ENCODE data around the gene KDF1. TPM values are rescaled to one million over a fixed set of nuclear protein-coding genes. Genes with fewer than 3 reads are reported as not detected.

KDF1 gene
- total RNA-seq, 2 experiments from 2014 or later, result 1.1 to 1.8 TPM

GRCh38 chr1:26938659-26939025 lies 21.6 kb downstream of the KDF1 start:
- Mint-ChIP-seq H3K4me1 (peaks cover 2% of the 10 kb centered on the region), H3K36me3 (peaks cover 23% of the 10 kb centered on the region), H3K27ac (no peak overlapping the region), H3K4me3 (no peak overlapping the region), H3K9me3 (no peaks in the 10 kb centered on the region), H3K27me3 (no peaks in the 10 kb centered on the region)
- POLR2A ChIA-PET, result no interaction called here
- no peak for DNase-seq
- no peak for ATAC-seq (ENCODE audit: low read depth)

- Mint-ChIP-seq H3K27ac (no peak overlapping the region), H3K9me3 (no peaks in the 10 kb centered on the region), H3K27me3 (no peaks in the 10 kb centered on the region), H3K36me3 (peaks cover 22% of the 10 kb centered on the region), H3K4me3 (no peak overlapping the region), H3K4me1 (peaks cover 2% of the 10 kb centered on the region)
- ATAC-seq (ENCODE audit: low read depth) (no peak), DNase-seq (no peak)
- POLR2A ChIA-PET, result no interaction called here
These were observed 22.1 kb downstream of the KDF1 start for GRCh38 chr1:26938004-26938658.

GRCh38 chr1:26936823-26937222 lies 23.4 kb downstream of the KDF1 start:
- Mint-ChIP-seq H3K27ac (no peak overlapping the region), H3K27me3 (no peaks in the 10 kb centered on the region), H3K36me3 (peaks cover 18% of the 10 kb centered on the region), H3K4me1 (peaks cover 4% of the 10 kb centered on the region), H3K4me3 (no peak overlapping the region), H3K9me3 (no peaks in the 10 kb centered on the region)
- DNase-seq, result no peak
- POLR2A ChIA-PET, result no interaction called here
- ATAC-seq (ENCODE audit: low read depth), result no peak

DNA sequence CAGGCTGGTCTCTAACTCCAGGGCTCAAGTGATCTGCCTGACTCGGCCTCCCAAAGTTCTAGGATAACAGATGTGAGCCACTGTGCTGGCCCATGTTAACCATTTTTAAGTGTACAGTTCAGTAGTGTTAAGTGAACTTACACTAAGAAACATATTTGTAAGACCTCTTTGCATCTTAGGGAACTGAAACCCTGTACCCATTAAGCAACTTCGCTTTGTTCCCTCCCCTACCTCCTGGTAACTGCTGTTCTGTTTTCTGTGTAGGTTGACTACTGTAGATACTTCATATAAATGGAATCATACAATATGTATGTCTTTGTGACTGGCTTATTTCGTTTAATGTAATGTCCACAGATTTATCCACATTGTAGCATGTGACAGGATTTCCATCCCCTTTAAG lies 27.7 kb downstream of the KDF1 start:
- no peaks in the 10 kb centered on the region for H3K27me3 Mint-ChIP-seq
- peaks cover 2% of the 10 kb centered on the region for H3K4me1 Mint-ChIP-seq
- H3K27ac Mint-ChIP-seq, result no peak overlapping the region
- DNase-seq (no peak), ATAC-seq (ENCODE audit: low read depth) (no peak)
- H3K36me3 Mint-ChIP-seq, result peaks cover 30% of the 10 kb centered on the region
- no peak overlapping the region for H3K4me3 Mint-ChIP-seq
- POLR2A ChIA-PET, result no interaction called here
- H3K9me3 Mint-ChIP-seq, result no peaks in the 10 kb centered on the region

DNA sequence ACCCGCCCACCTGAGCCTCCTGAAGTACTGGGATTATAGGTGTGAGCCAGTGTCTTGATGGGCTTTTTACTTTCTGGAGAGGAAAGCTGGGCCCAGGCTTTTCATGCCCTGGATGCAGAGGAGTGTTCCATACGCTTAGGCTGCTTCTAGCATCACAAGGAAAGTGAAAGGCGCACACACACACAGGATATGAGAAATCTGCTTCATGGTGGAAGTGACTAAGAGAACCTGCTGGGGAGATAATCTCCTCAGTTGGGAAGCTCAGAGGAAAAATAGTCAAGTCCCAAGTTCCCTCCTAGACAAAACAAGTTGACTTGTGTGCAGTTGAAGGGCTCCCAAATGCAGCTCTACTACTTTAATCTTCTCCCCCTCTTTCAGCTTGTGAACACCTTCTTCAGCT lies 36.6 kb downstream of the KDF1 start:
- peaks cover 27% of the 10 kb centered on the region for H3K4me1 Mint-ChIP-seq
- H3K27me3 Mint-ChIP-seq, result no peaks in the 10 kb centered on the region
- H3K4me3 Mint-ChIP-seq, result peak overlapping the region; percentile 91
- no peak overlapping the region for H3K27ac Mint-ChIP-seq
- H3K36me3 Mint-ChIP-seq, result peaks cover 21% of the 10 kb centered on the region
- no peak for DNase-seq
- POLR2A ChIA-PET, result interaction anchor here (1.7 kb wide), 1 partner anchor 23 kb away, joined by 4 read pairs; no protein-coding TSS in a partner anchor
- ATAC-seq (ENCODE audit: low read depth), result no peak
- no peaks in the 10 kb centered on the region for H3K9me3 Mint-ChIP-seq

DNA sequence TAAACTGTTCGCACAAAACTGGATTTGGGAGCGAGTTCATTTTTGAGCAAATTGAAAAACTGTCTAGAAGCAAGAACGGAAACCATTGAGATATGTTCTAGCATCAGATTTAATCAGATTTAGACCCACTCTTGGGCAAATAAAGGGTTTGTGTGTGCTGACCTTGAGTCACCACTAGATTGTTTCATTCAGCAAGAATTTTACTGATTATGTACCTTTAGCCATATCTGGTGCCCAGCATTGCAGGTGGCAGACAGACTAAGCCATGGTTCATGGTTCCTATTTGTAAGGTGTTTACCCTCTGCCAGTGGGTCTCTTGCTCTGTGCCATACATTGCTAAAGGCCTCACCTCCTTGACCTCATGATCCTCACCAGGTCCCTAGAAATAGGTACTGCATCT lies 37.4 kb downstream of the KDF1 start:
- ATAC-seq (ENCODE audit: low read depth) (no peak), DNase-seq (no peak)
- Mint-ChIP-seq H3K27ac (peak overlapping the region; percentile 91), H3K36me3 (peaks cover 14% of the 10 kb centered on the region), H3K4me1 (peaks cover 27% of the 10 kb centered on the region), H3K4me3 (peak overlapping the region; percentile 91), H3K9me3 (no peaks in the 10 kb centered on the region), H3K27me3 (no peaks in the 10 kb centered on the region)
- POLR2A ChIA-PET, result interaction anchor here (1.7 kb wide), 1 partner anchor 22 kb away, joined by 4 read pairs; no protein-coding TSS in a partner anchor

DNA sequence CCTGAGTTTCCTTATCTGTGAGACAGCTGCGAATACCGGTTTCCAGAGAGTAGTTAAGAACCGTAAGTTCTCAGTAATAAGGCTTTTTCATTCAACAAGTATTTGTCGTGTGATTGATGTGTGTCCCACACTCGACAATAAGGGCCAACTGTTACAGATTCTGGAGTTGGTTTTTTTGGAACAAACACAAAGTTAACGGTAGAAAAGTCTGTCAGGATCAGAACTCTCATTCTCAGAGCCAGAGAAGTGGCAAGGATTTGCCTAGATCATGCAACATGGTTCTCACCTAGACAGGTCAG lies 37.9 kb downstream of the KDF1 start:
- Mint-ChIP-seq H3K27ac (peak overlapping the region; percentile 91), H3K9me3 (no peaks in the 10 kb centered on the region), H3K36me3 (peaks cover 12% of the 10 kb centered on the region), H3K4me1 (peaks cover 27% of the 10 kb centered on the region), H3K4me3 (peak overlapping the region; percentile 91), H3K27me3 (no peaks in the 10 kb centered on the region)
- no peak for ATAC-seq (ENCODE audit: low read depth)
- DNase-seq, result no peak
- POLR2A ChIA-PET, result interaction anchor here (0.8 to 2.2 kb wide), 6 partner anchors 9 to 178 kb away, joined by 3 to 14 read pairs (median 4); partner anchors contain the start of gene GPATCH3

DNA sequence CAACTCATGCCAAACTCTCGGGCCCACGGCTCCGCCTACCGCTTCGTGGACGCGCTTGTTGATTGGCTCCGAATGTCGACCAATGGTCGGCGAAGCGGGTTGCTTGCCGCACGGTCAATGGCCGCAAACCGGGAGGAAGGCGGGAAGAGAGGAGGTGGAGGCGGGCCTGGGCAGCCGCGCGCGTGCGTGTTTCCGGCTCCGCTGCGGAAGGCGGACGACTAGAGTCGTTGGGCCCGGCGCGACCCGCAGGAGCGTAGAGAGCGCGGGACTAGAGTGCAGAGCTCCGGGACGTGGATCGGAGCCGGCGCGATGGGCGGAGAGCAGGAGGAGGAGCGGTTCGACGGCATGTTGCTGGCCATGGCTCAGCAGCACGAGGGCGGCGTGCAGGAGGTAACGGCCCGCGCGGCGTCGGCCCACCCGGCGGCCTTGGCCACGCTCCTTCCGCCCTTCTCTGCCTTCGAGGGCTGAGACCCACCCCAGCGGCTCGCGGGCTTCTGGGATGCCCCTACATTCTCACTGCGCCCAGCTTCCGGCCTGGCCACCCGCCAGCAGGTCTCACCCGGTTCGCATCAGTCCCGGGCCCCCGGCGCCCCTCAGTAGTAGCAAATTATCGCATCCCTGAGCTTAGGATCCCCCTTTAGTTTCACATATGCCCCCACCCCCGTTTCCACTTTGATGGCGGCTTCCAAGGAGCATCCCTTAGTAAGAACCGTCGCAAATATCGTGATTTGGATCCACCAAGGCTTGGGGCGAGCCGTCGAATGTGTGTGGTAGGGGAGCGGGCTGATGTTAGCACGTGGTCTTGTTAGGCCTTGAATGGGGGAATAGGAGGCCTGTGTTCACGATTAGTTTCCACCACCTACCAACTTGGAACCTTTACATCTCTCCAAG lies 38.5 kb downstream of the KDF1 start, which contains the start of gene NUDC:
Gene NUDC (plus strand): TSS at position 204 of the 891 bp plus-strand sequence. CDS start 106 bp downstream, at position 310.
- Mint-ChIP-seq H3K36me3 (peaks cover 9% of the 10 kb centered on the region), H3K9me3 (no peaks in the 10 kb centered on the region), H3K27me3 (no peaks in the 10 kb centered on the region), H3K27ac (peak within 1 kb of the TSS; percentile 91), H3K4me1 (peaks cover 24% of the 10 kb centered on the region), H3K4me3 (peak within 1 kb of the TSS; percentile 91)
- DNase-seq (peak; percentile 96), ATAC-seq (ENCODE audit: low read depth) (peak; percentile 97)
- POLR2A ChIA-PET, result interaction anchor here (0.7 to 2.4 kb wide), 9 partner anchors 10 to 177 kb away, joined by 3 to 14 read pairs (median 4); partner anchors contain the start of genes GPATCH3, GPN2 and PIGV

DNA sequence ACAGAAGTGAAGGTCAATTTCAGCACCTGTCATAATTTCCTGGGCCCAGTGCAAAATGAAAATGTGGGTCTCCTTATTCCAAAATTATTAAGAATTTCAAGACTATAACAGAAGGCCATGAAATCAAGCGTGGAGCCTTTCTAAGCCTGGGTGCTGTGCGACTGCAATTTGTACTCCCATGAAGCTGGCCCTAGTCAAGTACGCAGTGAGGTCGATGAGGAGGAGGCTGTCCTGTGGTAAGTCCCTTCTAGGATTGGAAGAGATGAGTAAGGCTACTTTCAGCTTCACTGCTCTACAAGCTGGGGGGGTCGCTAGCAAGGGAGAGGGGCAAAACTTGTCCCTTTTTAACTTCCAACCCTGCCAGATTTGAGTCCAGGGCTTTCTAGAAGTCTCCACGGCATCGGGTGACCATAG lies 39.1 kb downstream of the KDF1 start:
- Mint-ChIP-seq H3K4me1 (peaks cover 24% of the 10 kb centered on the region), H3K27ac (peak overlapping the region; percentile 91), H3K9me3 (no peaks in the 10 kb centered on the region), H3K27me3 (no peaks in the 10 kb centered on the region), H3K4me3 (peak overlapping the region; percentile 91), H3K36me3 (peaks cover 8% of the 10 kb centered on the region)
- DNase-seq (no peak), ATAC-seq (ENCODE audit: low read depth) (peak; percentile 50)
- POLR2A ChIA-PET, result interaction anchor here (0.7 to 2.4 kb wide), 7 partner anchors 21 to 177 kb away, joined by 3 to 14 read pairs (median 4); partner anchors contain the start of genes GPATCH3, GPN2 and PIGV

GRCh38 chr1:26915204-26915842 lies 44.9 kb downstream of the KDF1 start:
- H3K27ac Mint-ChIP-seq, result no peak overlapping the region
- H3K36me3 Mint-ChIP-seq, result no peaks in the 10 kb centered on the region
- ATAC-seq (ENCODE audit: low read depth), result no peak
- POLR2A ChIA-PET, result no interaction called here
- H3K9me3 Mint-ChIP-seq, result no peaks in the 10 kb centered on the region
- peaks cover 1% of the 10 kb centered on the region for H3K4me1 Mint-ChIP-seq
- DNase-seq, result no peak
- no peak overlapping the region for H3K4me3 Mint-ChIP-seq
- no peaks in the 10 kb centered on the region for H3K27me3 Mint-ChIP-seq

GRCh38 chr1:26913754-26914619 lies 46.3 kb downstream of the KDF1 start, which contains the start of gene NR0B2:
Gene NR0B2, minus strand, starts transcription at chr1:26913975. Its CDS starts 35 bp downstream, at chr1:26913940.
- Mint-ChIP-seq H3K27me3 (no peaks in the 10 kb centered on the region), H3K4me3 (no peak within 1 kb of the TSS), H3K9me3 (no peaks in the 10 kb centered on the region), H3K27ac (no peak within 1 kb of the TSS), H3K4me1 (no peaks in the 10 kb centered on the region), H3K36me3 (no peaks in the 10 kb centered on the region)
- POLR2A ChIA-PET, result interaction anchor here (0.8 to 1.2 kb wide), 2 partner anchors 14 to 49 kb away, joined by 3 to 4 read pairs; partner anchors contain the start of gene GPATCH3
- ATAC-seq (ENCODE audit: low read depth) (no peak), DNase-seq (no peak)

GRCh38 chr1:26913389-26913753 lies 46.9 kb downstream of the KDF1 start:
- no peaks in the 10 kb centered on the region for H3K36me3 Mint-ChIP-seq
- peaks cover 1% of the 10 kb centered on the region for H3K27me3 Mint-ChIP-seq
- H3K27ac Mint-ChIP-seq, result no peak overlapping the region
- H3K4me3 Mint-ChIP-seq, result no peak overlapping the region
- POLR2A ChIA-PET, result interaction anchor here (0.8 to 1.2 kb wide), 3 partner anchors 13 to 48 kb away, joined by 3 to 5 read pairs (median 4); partner anchors contain the start of gene GPATCH3
- H3K9me3 Mint-ChIP-seq, result no peaks in the 10 kb centered on the region
- ATAC-seq (ENCODE audit: low read depth), result no peak
- DNase-seq, result no peak
- H3K4me1 Mint-ChIP-seq, result no peaks in the 10 kb centered on the region

All from activated naive CD8-positive, alpha-beta T cell treated with anti-CD3 and anti-CD28 coated beads, Interleukin-2, amount 10 ng/mL, durations not matched to agents 7 days and 5 days (primary cell).